C4-2B (cell line): ENCODE measurements around the gene HOXA7.

Source experiments
- H3K27ac ChIP-seq: fragments of 450-650 bp; 2 replicates; pipeline ENCODE4 v1.5.1; 2017
- CTCF ChIP-seq: fragments of 450-650 bp; conservative IDR thresholded peaks from 2 replicates; pipeline ENCODE4 v1.5.1; 2017; ENCODE audit warnings: mild to moderate bottlenecking
- ZFX ChIP-seq: fragments of 450-650 bp; IDR thresholded peaks from 2 replicates; pipeline ENCODE4 v1.6.1; 2017

Gene HOXA7

GRCh38 chr7:27198138-27198841, 41.8 kb upstream of the HOXA7 start:
- H3K27ac ChIP-seq = no peak overlapping the region
- TF ChIP-seq CTCF = no peak
- no peak for TF ChIP-seq ZFX

- TF ChIP-seq ZFX (no peak), CTCF (no peak)
- no peak overlapping the region for H3K27ac ChIP-seq
These were observed 40.9 kb upstream of the HOXA7 start for GRCh38 chr7:27197137-27198042.

GRCh38 chr7:27196287-27196767, 39.9 kb upstream of the HOXA7 start:
- TF ChIP-seq CTCF (peak; percentile 89), ZFX (no peak)
- H3K27ac ChIP-seq = no peak overlapping the region

GRCh38 chr7:27194686-27195379, 38.4 kb upstream of the HOXA7 start:
- no peak overlapping the region for H3K27ac ChIP-seq
- TF ChIP-seq ZFX (no peak), CTCF (no peak)

- no peak overlapping the region for H3K27ac ChIP-seq
- TF ChIP-seq CTCF (no peak), ZFX (no peak)
These were observed 37.5 kb upstream of the HOXA7 start for GRCh38 chr7:27194002-27194352.

- TF ChIP-seq ZFX = no peak
- TF ChIP-seq CTCF = no peak
- no peak overlapping the region for H3K27ac ChIP-seq
These were observed 37.0 kb upstream of the HOXA7 start for GRCh38 chr7:27193335-27194001.
